ENCODE results near the gene HIBADH.

The HIBADH gene

GRCh38 chr7:27651702-27652101 lies 11.0 kb downstream of the HIBADH start:
- peak; percentile 13 for DNase-seq (ENCODE audit: low read depth, low spot score)
- in situ Hi-C loops (cut with HindIII; ENCODE audit: low sequenced_read_pairs): no loop called here
- H3K4me3 ChIP-seq (ENCODE audit: low read depth, low read length): no peak overlapping the region
- TF ChIP-seq CTCF (IDR thresholded peaks at IDR 0.05; ENCODE audit: low read depth, low read length): no peak

DNA sequence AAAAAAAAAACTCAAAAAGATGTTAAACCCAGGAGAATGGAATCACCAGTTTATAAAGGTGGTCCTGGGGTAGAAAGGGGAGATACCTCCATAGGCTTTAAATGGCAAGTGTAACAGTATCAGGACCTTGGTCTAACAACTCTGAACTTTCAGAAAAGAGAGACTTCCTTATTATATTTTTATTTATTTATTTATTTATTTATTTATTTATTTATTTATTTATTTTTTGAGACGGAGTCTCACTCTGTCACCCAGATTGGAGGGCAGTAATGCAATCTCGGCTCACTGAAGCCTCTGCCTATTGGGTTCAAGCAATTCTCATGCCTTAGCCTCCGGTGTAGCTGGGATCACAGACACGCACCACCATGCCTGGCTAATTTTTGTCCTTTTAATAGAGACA lies 12.4 kb downstream of the HIBADH start:
- in situ Hi-C loops (cut with HindIII; ENCODE audit: low sequenced_read_pairs): no loop called here
- DNase-seq (ENCODE audit: low read depth, low spot score): no peak
- no peak for TF ChIP-seq CTCF (IDR thresholded peaks at IDR 0.05; ENCODE audit: low read depth, low read length)

DNA sequence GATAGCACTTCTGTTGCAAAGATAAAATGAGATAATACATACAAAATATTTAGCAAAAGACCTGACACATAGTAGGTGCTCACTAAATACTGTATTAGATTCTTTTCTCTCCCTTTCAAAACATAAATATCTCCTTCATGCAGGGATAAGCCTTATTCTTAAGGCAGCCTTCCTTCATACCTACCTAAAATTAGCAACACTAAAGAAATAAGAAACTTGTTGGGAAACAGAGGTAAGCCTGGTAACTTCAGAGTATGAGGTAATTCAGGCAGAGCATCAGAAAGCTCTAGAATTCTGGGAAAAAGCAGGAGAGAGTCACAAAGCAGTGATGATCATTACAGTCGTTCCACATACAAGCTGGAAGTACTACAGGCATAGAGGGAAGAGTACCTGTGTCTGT lies 15.2 kb downstream of the HIBADH start:
- in situ Hi-C loops (cut with HindIII; ENCODE audit: low sequenced_read_pairs): no loop called here
- no peak for TF ChIP-seq CTCF (IDR thresholded peaks at IDR 0.05; ENCODE audit: low read depth, low read length)
- no peak for DNase-seq (ENCODE audit: low read depth, low spot score)
- H3K4me3 ChIP-seq (ENCODE audit: low read depth, low read length): no peak overlapping the region

More for the DNA sequence above, 12.4 kb downstream of the HIBADH start:
- no peak overlapping the region for H3K4me3 ChIP-seq (ENCODE audit: low read depth, low read length)

GRCh38 chr7:27647046-27647445 lies 15.6 kb downstream of the HIBADH start:
- peak; percentile 62 for DNase-seq (ENCODE audit: low read depth, low spot score)
- no peak for TF ChIP-seq CTCF (IDR thresholded peaks at IDR 0.05; ENCODE audit: low read depth, low read length)
- H3K4me3 ChIP-seq (ENCODE audit: low read depth, low read length): no peak overlapping the region
- in situ Hi-C loops (cut with HindIII; ENCODE audit: low sequenced_read_pairs): no loop called here

DNA sequence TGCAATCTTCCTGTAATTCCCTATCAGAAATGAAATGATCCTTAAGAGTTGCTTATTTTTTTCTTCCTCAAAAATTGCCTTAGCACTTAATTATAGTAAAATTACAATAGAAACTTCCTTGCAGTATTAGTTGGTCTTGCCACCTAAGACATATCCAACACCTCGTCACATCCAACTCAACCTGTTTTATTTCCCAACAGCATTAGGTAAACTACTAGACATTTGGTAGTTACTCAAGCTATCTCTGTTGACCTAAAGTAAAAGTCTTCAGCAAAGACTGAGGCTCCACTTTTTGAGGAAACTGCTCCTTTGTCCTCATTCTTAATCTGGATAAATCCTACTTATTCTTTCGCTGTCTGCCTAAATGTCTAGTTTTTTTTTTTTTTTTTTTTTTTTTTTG lies 20.4 kb downstream of the HIBADH start:
- in situ Hi-C loops (cut with HindIII; ENCODE audit: low sequenced_read_pairs): no loop called here
- no peak for DNase-seq (ENCODE audit: low read depth, low spot score)
- no peak for TF ChIP-seq CTCF (IDR thresholded peaks at IDR 0.05; ENCODE audit: low read depth, low read length)
- H3K4me3 ChIP-seq (ENCODE audit: low read depth, low read length): no peak overlapping the region

DNA sequence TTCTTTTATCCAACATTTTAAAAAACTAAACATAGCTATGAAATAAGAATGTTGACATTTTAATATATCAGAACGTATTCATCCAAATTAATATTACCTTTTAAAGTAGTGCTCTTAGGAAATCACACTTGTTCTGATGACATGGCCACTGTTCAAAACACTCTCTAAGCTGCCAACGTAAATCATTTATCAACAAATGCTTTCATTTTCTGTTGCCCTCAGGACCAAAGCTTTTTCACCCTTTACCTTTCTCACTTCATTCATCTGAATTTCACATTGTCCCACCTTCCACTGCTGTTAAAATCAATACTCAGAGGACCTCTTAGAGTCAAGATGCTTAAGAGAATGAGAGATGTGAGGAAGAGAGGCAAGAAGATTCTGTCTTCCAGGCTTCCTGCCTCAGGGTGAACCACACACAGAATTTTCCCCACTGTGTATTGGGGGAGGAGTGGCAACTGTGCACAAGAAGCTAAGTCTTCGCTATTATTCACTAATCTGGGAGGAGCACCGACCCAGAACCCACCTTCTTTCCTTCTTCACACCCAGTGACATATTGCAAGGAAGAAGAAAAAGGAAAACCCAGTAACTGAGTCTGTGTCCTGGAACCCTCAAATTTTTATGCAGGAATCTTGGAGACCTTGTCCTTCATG lies 21.0 kb downstream of the HIBADH start:
- in situ Hi-C loops (cut with HindIII; ENCODE audit: low sequenced_read_pairs): no loop called here
- H3K4me3 ChIP-seq (ENCODE audit: low read depth, low read length): no peak overlapping the region
- DNase-seq (ENCODE audit: low read depth, low spot score): peak; percentile 29
- no peak for TF ChIP-seq CTCF (IDR thresholded peaks at IDR 0.05; ENCODE audit: low read depth, low read length)

All from astrocyte of the spinal cord (primary cell).